ENCODE data around the gene KRTAP20-4.

Gene KRTAP20-4

GRCh38 chr21:30620522-30620921 is at the start of gene KRTAP20-4:
KRTAP20-4 (plus strand) TSS chr21:30620627.
- DNase-seq = no peak

- DNase-seq = no peak
Measured at GRCh38 chr21:30577766-30578165, 42.7 kb upstream of the KRTAP20-4 start.

GRCh38 chr21:30579346-30579745 is 41.1 kb upstream of the KRTAP20-4 start:
- DNase-seq = no peak

DNA sequence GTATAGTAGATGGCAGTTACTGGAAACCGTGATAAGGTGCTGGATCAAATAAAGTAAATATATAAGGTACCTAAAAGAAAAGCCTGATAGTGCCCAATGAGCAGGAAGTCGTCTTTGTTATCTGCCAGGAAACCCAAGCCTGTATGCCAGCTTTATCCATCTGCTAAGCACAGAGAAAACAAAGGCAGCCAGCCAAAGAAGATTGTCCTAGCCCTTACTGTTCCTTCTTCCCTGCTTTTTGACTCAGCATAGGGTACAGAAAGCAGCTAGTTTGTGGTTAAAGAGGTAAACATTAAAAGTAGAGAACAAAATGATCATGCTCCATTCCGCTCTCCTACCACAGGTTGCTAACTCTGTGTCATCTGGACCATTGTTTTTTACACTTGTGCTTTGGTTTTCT is 40.3 kb upstream of the KRTAP20-4 start:
- no peak for DNase-seq

- no peak for DNase-seq
Measured at GRCh38 chr21:30582870-30583269, 37.6 kb upstream of the KRTAP20-4 start.

GRCh38 chr21:30590297-30590696 is 30.1 kb upstream of the KRTAP20-4 start, which contains the start of gene KRTAP22-2:
KRTAP22-2 (minus strand) TSS chr21:30590397.
- DNase-seq = no peak

DNA sequence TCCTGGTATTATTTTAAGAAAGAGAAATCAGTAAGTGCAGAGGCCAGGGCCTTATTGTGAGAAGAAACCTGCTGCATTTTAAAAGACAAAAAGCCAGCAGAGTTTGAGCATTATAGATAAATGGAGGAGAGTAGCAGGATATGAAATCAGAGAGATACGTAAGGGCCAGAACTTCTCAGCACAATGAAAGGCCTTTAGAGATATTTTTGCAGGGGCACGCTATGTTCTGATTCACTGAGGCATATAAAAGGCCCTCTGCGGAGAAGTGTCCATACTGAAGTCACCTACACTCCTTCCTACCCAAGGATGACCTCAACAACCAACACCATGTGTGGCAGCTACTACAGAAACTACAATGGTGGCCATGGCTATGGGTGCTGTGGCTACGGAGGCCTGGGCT is 28.3 kb upstream of the KRTAP20-4 start, which contains the start of gene KRTAP6-3:
Gene KRTAP6-3, plus strand, starts transcription at position 301 of the 400 bp plus-strand sequence. Its CDS starts 6 bp downstream, at position 307.
- DNase-seq = no peak

DNA sequence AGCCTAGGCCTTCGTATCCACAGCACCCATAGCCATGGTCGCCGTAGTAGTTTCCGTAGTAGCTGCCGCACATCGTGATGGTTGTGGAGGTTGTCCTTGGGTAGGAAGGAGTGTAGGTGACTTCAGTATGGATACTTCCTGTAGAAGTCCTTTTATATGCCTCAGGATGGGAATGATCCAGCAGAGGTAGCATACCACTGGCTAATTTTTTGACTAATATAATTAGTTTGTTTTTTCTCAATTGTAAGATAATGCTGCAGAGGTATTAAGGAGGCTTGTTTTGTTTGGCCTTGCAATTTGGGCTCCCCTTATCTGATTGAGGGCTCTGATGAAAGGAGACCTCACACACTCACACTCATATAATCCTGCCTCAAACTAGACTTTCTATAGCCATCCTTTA is 21.6 kb upstream of the KRTAP20-4 start, which contains the start of gene KRTAP6-2:
Gene KRTAP6-2, minus strand, starts transcription at position 101 of the 400 bp plus-strand sequence. Its CDS starts 28 bp downstream, at position 73.
- no peak for DNase-seq

- DNase-seq = no peak
Measured at GRCh38 chr21:30600787-30601186, 19.6 kb upstream of the KRTAP20-4 start, which contains the start of gene KRTAP22-1. KRTAP22-1 (plus strand) TSS chr21:30601087.

- DNase-seq = no peak
Measured at GRCh38 chr21:30605968-30606367, 14.5 kb upstream of the KRTAP20-4 start.

DNA sequence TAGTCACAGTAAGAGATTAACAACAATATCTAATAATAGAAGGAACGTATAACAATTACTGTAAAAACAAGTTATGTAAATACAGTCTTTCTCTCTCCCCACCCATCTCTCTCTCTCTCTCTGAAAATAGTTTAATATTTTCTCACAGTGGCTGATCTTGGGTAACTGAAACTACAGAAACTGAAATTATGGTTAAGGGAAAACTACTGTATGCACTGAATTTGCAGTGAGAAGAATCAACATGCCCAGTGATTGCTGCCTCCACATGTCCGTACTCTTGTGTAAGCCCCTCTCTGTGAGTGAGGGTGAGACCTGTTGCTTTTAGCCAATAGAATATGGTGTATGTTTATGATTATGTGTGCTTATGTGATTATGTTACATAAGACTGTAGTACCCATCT is 8.3 kb upstream of the KRTAP20-4 start:
- no peak for DNase-seq

DNA sequence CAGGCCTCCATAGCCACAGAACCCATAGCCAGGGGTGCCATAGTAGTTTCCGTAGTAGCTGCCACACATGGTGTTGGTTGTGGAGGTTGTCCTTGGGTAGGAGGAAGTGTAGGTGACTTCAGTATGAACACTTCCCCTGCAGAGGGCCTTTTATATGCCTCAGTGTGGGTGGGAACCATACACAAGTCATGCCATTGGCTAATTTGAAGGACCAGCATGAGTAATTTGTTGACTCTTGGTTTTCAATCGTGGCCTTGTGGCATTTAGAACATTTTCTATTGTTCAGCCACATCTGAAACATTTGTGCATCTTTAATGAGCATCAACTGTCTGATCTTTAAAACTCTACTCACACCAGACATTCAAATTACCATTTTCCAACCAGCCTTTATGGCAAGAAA is 6.6 kb upstream of the KRTAP20-4 start, which contains the start of gene KRTAP6-1:
Gene KRTAP6-1, minus strand, starts transcription at position 95 of the 400 bp plus-strand sequence. Its CDS starts 26 bp downstream, at position 69.
- no peak for DNase-seq

DNA sequence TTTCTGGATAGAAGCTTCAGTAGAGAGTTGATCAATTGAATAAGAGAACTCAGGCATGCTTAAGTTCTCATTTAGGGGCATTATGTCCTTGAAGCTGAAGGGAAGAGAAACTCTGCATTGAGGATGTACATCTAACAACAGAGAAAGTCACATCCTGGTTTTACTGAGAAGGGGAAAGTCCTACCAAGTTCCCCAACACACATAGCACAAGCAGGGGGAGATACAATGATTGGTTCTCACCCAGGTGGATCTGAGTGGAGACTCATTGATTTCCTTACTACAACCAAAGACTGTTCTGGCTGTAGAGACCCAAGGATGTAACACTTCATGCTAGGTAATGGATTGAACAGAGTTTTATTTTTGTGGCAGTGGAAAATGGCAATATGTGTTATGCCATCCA is 5.2 kb upstream of the KRTAP20-4 start:
- no peak for DNase-seq

GRCh38 chr21:30616125-30616524 is 4.3 kb upstream of the KRTAP20-4 start, which contains the start of gene KRTAP20-1:
KRTAP20-1 (plus strand) TSS chr21:30616425; CDS start chr21:30616455, 30 bp downstream.
- no peak for DNase-seq

DNA sequence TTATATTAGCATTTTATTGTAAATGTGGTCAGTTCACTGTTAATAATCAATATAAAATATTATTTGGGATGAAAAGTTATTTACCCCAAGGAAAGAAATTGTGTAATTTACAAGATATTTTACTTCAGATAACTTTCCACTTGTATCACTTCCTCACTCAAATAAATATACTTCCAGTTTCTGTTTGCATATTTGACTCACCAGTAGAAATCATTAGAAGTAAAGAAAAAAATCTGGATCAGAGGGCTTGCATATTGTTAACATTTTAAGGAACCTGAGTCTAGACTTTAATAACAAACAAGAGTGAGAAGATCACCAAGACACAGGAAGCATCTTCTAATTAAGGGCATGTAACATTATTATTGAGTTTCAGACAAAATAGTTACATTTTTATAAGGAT is 347 bp upstream of the KRTAP20-4 start:
- no peak for DNase-seq

DNA sequence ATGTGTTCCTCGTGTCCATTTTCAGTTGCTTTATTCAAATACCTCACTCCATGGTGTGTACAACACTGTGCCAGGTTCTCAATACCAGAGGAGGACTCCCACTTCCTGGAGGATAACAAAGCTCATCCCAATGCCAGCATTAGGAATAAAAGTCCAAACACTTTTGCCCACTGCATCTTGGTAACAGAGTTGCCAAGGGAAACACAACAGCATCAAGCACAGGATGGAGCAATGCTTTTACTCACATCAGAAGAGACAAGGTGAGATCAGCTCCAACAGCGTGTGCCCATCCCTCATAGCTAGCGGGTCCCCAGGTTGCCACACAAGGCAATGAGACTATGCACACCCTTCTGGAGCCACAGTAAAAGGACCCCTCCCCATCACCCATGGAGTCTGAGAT is 2.9 kb downstream of the KRTAP20-4 start:
- no peak for DNase-seq

DNA sequence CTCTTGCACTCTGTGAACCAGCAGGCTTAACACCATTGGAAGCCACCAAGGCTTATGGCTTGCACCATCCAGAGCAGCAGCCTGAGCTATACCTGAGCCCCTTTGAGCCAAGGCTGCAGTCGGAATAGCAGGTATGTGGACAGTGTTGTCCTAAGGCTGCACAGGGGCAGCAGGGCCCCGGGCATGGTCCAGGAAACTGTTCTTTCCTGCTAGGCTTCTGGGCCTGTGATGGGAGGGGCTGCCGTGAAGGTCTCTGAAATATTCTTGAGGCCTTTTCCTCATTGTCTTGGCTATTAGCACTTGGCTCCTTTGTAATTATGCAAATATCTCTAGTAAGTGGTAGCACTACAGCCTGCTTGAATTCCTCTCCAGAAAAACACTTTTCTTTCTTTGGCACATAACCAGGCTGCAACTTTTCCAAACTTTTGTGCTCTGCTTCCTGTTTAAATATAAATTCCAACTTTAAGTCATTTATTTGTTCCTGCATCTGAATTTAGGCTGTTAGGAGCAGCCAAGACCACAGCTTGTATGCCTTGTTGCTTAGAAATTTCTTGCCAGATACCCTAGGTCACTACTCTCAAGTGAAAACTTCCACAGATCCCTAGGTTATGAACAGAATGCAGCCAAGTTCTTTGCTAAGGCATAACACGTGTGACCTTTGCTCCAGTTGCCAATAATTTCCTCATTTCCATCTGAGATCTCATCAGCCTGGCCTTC is 5.2 kb downstream of the KRTAP20-4 start:
- DNase-seq = no peak

DNA sequence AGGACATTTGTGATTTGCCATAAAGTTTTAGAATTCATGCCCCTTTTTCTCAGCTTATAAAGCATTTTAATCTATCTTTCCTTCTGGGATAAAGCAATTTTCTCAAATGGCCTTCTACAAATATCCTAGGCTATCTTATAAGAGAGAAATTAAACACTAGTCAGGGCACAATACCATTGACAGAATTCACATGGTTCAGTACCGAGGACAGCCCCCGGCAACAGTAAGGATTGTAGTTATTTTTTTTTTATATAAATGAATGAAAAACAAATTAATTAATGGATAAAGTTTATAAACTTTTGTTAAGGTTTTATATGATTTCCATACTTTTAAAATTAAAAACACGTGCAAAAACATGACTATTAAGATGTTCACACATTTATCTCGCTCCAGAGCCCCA is 7.7 kb downstream of the KRTAP20-4 start:
- no peak for DNase-seq

- no peak for DNase-seq
Measured at GRCh38 chr21:30629200-30629599, 8.8 kb downstream of the KRTAP20-4 start.

- no peak for DNase-seq
Measured at GRCh38 chr21:30634906-30635305, 14.5 kb downstream of the KRTAP20-4 start, which contains the start of gene KRTAP20-2. KRTAP20-2 (plus strand) TSS chr21:30635206; CDS start chr21:30635264, 58 bp downstream.

DNA sequence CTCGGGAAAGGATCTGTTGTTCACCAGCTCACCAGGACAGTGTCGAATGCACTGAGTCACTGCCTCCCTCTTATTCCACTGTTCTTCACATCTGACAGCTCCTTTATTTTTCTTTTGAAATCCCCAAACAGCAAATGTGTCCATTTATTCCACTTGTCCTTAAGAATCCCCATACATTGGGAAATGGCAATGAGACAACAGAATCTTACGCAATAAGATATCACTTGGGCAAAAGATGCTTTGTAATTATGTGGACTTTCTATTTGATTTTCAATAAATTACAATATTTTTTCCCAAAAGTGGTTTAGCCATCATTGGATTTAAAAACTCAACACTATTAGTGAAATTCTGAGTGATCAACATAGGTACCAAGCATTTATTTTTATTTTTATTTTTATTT is 18.3 kb downstream of the KRTAP20-4 start:
- DNase-seq = no peak

GRCh38 chr21:30642564-30642963 is 22.1 kb downstream of the KRTAP20-4 start, which contains the start of gene KRTAP20-3:
KRTAP20-3 (plus strand) TSS chr21:30642864.
- no peak for DNase-seq

DNA sequence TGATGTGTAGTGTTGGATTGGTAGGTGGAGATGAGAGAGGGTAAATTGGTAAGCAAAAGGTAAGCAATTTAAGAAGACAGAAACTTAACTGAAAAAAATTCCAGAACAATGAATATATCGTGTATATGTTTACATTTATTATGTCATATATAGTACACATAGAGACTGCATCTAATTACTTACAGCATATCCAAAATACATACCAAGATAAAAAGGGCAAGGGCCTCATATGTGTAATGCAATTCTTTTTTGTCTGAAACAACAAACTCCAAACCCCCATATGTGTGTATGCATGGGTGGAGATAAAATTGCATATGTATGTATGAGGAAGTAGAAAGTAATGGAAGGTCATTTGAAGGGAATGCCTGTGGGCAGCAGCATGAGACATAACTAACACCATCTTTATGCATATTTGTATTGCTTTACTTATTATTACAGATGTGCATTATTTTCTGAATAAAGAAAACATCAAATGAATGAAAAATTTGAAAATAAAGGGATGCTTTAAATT is 26.5 kb downstream of the KRTAP20-4 start:
- no peak for DNase-seq

DNA sequence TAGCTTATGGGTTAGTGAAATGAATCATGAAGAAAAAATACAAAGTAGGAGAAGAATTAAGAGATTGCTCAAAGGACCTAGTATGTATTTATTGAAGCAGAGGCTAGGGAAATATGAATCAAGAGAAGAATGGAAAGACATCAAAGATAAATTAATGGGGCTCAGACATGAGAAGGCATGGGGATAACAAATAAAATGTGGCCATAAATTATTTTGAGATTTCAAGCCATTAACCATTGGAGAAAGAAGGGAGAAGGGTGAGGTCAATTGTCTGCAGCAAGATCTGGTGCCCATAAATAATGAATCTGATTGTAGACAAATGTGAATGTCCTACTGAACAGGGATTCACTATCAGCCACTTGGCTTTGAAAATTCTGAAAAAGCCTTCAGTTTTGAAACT is 32.5 kb downstream of the KRTAP20-4 start:
- DNase-seq = no peak
